Right forelimb (tissue), 1 donor: ENCODE results near the gene POC1A.
"Not testable (repeated sequence)": the region's sequence is repeated elsewhere in the genome, so short reads cannot be mapped to it uniquely, and the experiment has no call there.

Experiments
- DNase-seq: peaks from one replicate; pipeline ENCODE4 v3.0.0-alpha.2; 2018

The POC1A gene

DNA sequence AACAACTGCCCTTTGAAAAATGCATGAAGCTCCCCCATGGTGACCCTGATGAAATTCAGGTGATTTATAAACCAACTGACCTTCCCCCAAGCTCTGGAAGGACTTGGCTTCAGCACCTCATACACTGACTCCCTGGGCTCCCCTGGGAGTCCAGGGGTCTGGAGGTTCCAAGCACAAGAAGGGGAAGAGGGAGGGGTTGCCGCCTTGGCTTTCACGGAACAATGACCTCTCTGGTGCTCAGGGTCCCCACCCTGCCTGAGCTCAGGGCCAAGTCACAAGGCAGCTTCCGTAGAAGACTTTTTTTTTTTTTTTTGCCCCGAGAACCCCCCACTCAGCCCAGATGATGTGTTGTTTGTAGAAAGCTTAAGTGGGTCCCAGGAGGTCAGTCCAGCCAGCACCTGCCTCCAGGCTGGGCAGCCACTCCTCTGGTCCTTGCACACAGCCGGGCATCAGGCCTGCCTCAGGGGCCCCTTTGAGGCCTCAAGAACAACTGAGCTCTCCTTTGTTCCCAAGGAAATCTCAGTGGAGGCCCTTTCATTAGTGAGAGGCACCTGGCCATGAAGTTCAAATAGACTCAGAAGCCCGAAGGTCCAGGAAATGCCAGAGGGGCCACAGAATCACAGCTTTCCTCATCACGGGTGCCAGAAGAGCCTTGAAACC lies 29.7 kb upstream of the POC1A start:
- DNase-seq, result no peak

DNA sequence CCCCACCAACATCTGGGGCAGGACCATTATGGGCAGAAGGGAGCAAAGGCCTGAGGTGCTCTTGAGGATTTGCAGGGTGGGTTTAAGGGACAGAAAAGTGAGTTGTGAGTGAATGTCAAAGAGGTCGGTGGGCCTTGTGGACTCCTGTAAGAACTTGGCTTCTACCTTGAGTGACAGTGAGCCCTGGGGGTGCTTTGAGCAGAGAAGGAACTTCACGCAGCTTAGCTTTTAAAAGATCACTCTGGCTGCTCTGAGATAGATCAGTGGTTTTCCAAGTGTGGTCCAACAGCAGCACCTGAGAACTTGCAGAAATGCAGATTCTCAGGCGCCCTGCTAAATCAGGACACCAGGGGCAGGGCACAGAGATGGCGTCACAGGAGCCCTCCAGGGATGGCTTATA lies 28.5 kb upstream of the POC1A start:
- no peak for DNase-seq

DNA sequence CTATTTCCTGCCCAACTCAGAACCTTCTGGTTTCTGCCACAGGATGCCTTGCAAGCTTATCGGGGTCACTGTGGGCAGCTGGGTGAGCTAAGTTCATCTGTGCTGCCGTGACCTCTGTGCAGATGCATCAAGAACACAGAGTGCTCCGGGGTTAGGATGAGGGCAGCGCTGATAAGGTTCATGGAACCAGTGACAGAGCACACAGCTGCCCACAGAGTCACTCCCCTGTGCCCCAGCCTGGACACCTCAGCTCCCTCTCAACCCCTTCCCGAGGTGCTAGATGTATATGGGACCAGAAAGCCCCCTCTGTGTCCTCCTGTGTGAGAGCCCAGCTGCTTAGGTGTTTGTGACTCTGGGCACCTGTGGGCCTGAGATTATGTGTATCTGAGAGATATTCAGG lies 28.0 kb upstream of the POC1A start:
- no peak for DNase-seq

DNA sequence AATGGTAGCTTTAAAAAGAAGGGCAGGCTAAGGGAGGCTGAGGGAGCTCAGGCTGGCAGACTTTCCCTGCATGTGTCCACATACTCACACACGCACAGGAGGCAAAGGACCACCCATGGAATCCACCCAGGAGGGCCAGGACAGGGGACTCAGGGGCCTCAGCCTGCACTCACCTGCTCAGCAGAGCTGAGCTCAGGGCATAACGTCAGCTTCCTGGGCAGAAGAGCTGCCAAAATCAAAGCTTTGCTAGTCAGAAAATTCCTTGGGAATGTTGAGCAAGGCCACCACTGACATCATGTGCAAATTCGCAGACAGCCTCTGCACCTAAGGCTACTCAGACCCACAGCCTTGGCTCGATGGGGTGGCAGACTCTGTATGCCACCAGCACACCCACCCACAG lies 27.3 kb upstream of the POC1A start:
- DNase-seq, result no peak

DNA sequence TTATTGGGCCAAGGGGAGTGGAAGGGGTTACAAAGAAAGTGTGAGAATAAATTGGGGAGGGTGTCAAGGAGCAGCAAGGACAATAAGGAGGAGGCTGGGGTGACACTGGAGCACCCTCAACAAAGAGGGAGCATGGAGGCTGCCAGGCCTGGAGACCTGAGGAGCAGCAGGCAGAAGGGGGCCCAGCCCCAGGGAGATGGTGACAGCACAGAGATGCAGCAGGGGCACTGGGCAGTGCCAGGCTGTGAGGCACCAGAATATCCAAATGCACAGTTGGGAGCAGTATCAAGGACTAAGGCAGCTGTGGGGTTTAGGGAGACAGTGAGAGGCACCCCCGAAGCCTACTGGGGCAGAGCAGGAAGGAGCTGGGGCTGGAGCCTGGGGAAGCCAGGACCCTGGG lies 24.3 kb upstream of the POC1A start:
- no peak for DNase-seq

DNA sequence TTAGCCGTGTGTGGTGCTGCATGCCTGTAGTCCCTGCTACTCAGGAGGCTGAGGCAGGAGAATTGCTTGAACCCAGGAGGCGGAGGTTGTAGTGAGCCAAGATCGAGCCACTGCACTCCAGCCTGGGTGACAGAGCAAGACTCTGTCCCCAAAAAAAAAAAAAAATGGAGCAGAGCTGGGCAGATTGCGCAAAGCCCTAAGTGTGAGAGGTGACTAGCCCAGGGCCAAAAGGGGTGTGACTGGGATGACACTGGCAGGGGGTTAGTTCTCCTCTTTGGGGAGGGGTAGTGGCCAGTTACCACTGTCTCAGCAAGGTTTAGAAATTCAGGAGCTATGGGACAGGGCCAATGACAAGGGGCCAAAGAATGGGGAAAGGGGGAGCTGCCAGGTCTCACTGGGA lies 23.9 kb upstream of the POC1A start:
- DNase-seq, result not testable (repeated sequence)

DNA sequence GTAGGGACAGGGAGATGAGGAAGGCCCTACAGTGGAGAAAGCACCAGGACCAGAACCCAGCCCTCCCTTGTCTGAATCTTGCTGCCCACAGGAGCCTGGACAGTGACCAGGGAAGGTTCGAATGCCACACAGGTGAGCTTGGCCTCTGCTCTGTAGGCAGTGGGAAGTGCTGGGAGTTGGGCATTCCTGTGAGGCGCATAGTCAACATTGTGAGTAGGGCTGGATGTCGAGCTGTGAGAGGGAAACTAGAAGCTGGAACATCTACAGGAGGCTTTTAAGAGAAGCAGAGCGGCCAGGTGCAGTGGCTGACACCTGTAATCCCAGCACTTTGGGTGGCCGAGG lies 23.4 kb upstream of the POC1A start:
- no peak for DNase-seq

DNA sequence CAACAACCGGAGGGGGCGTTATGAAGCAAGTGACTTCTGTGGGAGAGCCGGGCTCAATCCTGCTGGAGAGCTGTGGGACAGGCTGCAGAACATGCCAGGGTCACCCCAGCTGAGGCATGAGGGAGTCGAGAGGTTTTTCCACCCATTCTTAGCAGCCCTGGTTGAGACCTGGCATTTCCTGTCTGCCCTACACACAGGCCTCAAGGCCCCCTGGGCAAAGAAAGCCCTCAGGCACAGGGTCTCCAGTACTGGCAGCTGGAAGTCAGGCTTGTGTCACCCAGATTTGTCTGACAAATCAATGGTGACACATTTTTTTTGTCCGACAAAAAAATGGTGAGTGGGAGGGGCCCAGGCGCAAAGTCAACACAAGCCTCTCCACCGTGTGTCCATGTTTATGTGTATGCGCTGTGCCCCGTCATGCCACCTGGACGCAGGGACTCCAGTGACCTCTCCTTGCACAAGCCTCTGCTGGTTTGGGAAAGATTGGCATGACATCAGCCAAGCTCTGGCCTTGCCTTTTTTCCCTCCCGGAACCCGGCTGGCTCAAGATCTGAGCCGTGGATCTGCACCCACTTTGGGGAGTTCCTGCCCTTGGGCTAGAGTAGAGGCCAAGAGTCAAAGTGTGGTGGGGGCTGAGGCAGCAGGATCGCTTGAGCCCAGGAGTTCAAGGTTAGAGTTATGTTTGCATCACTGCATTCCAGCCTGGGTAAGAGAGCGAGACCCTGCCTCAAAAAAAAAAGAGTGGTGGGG lies 22.9 kb upstream of the POC1A start:
- DNase-seq, result no peak

DNA sequence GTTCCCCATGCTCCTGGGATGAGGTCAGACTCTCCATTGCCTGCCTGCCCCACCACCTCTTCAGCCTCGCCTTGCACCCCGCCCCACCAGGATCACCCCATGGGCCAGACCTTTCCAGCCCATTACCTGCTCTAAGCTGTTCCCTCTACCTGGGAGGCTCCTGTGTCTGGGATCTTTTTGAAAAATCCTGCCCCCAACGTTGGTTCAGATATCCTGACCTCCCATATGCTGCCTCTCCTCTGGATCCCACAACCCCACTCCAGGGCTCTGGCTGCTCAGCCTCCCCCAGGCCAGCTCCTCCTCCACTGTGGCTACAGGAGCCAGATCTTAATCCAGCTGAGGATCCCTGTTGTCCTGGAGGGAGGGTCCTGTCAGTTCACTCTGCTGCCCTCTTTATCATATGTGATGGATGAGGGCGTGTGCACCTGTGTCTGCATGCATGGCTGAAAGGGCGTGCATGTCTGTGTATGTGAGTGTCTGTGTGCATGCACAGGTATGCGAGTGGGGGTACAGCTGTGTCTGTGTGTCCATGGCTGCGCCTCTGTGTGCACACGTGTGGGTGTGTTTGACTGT lies 22.0 kb upstream of the POC1A start:
- no peak for DNase-seq

DNA sequence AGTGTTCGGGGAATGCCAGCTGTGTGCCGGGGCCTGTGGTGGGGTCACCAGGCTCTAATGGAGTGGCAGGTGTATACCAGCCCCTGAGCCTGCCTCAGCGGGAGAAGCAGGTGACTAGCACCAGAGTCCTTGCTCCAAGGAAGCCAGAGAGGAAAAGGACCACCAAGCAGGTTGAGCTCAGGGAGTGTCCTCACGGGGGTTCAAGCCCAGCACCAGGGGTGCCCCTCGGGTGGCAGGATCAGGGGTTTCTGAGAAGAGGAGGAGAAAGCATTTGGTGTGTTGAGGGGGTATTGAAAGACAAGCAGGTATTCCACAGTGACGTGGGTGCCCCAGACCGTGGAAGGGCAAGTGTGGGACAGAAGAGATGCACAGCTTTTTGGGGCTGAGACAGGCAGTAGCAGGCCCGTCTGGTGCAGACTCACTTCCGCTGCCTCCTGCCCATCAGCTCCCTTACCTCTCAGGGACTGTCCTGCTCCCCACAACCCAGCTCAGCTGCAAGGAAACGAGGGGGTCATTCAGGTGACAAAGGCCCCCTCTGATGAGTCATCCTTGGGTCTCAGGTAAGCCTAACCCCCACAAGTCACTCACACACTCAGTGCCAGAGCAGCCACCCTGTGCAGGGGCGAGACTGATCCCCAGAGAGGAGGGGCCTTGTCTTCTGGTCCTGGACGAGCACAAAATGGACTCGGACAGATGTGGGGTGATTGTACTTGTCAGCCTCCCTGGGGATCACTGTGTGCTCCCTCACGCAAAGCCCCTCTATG lies 21.4 kb upstream of the POC1A start:
- no peak for DNase-seq

DNA sequence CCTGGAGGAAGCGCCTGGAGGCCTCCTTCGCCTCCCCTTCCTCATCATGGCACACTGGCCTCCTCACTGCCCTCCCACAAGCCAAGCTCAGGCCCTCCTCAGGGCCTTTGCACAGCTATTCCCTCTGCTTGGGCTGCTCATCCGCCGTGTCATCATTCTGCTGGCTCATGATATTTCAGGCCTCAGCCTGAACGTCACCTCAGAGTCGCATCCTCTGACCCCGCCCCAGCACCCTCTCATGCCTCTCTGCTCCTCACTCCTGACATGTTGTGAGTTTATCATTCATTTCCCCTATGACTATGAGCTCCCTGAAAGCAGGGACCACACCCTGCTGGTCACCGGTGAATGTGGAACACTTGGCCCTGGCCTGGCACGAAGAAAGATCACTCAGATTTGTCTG lies 20.7 kb upstream of the POC1A start:
- DNase-seq, result no peak

DNA sequence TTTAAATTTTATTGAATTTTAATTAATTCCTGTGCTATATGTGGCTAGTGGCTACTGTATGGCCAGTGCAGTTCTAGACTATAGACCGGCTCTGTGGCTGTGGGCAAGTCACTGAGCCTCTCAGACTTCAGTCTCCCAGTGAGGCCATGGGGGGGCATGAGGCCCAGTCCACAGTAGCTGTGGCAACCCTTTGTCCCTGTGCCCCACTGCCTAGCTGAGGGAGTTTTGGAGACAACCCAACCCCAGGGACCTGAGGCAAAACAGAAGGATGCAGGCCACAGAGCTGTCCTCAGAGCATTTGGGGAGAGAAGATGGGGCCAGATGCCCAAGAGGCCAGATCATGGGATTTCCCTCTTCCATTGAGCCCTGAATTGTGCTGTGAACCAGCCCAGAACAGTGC lies 18.9 kb upstream of the POC1A start:
- DNase-seq, result no peak

DNA sequence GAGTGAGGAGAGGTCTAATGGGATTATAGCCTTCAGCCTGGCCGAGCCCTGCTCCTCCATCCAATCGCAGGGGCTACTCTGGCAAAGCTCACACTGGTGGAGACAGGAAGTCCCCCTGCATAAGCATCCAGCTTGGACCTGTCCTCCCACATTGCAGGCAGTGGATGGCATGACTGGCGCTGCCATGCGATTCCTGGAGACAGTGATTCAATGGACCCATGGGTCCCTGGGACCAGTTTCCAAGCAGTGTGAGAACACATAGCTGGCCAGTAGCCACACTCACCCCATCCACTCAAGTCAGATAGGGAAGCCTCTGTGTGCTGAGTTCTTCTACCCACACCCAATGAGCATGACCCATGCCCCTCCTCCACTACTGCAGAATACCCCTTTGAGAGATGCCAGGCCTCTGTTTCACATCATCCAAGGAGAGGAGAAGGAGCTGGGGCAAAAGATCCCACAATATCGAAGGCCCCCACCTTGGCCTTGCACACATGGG lies 18.1 kb upstream of the POC1A start:
- DNase-seq, result no peak

DNA sequence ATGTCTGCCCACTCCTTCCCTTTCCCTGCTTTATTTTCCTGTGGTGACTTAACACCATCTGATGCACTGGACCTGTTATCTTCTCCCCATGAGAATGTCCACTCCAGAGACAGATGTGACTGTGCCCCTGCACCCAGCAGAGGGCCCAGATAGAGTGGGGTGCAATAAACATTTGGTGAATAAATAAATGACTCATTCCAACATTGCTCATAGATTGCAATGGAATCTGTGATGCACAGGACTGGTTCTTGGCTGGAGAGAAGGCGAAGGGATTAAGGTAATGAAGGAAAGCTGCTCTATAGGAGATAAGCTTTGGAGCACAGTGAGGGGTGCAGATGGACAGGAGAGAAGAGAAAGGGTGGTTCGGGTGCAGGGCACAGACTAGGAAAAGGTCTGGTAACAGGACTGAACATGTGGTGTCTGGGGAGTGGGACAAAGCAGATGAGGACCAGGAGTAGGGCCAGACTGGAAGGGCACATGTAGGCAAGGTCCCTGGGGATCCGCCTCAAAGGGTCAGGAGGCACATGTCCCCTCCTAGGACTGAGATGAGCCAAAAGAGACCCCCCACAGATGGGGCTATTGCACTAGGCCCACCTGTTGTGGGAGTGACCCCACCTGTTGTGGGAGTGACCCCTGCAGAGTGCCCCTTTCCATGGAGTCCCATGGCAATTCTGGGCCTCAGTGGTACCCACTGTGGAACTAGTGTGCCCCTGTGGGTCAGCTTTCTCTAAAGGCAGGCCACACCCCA lies 17.5 kb upstream of the POC1A start:
- DNase-seq, result no peak

DNA sequence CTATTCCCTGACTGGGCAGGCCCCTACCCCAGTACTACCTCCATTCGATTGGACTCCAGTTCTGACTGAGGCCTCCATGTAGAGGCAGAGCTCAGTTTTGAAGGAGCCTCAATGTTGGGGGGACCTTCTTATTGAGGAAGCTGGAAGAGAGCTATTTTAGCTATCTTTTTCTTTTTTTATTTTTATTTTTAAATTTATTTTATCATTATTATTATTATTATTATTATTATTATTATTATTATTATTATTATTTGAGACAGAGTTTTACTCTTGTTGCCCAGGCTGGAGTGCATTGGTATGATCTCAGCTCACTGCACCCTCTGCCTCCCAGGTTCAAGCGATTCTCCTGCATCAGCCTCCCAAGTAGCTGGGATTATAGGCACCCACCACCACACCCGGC lies 16.0 kb upstream of the POC1A start:
- not testable (repeated sequence) for DNase-seq

DNA sequence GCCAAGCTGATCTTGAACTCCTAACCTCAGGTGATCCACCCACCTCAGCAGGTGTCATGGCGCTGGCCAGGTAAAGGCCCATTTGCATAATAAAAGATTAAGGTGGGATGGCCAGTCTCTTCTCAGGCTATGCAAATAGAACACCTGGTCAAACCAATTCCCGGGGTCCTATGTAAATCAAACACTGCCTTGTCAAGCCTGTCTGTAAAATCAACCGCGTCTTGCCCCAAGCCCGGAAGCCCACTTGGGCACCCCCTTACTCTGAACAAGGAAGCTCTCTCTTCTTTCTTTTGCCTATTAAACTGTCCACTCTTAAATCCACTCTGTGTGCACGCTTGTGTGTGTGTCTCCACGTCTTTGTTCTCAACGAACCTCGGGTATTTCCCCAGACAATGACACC lies 13.0 kb upstream of the POC1A start:
- no peak for DNase-seq

DNA sequence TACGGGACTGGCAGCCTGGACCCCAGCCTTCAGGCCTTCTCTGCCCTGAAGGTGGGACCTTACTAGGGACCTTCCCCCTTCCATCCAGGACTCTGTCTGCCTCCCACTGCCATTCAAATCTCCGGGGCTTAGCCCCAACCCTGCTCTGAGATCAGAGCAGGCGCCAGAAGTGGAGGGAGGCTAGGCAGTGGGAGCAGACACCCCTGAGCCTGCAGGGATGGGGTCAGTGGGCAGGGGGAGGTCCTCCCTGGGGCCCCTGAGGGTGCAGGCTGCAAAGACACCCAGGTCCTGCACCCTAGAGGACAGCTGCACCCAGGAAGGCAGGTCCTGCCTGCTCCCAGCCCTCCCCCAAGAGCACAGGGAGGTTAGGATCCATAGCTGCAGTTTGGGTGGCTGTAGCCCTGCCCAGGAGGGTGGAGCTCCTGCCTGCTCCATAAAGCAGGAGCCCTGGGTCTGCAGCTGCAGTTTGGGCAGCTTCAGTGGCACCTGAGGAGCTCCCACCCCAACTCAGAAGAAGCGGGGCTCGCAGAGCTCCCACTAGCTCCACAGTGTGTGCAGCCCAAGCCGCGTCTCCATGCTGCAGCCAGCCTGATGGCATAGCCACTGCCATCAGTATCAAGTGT lies 8.1 kb upstream of the POC1A start:
- no peak for DNase-seq

DNA sequence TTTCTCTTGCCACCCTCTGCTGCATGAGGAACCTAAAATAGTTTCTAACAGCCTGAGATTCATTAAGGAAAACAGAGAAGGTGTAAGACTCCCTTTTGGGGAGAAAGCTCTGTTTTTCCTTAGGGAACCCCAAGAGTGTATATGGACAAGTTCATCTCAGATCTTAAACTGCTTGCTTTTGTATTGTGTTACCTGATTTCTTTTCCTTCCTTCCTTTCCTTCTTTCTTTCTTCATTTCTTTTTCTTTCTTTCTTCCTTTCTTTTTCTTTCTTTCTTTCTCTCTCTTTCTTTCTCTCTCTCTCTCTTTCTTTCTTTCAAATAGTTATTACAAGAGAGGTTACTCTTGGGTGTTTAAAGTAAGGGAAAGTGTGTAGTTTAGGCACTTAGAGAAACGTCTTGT lies 5.3 kb upstream of the POC1A start:
- no peak for DNase-seq

DNA sequence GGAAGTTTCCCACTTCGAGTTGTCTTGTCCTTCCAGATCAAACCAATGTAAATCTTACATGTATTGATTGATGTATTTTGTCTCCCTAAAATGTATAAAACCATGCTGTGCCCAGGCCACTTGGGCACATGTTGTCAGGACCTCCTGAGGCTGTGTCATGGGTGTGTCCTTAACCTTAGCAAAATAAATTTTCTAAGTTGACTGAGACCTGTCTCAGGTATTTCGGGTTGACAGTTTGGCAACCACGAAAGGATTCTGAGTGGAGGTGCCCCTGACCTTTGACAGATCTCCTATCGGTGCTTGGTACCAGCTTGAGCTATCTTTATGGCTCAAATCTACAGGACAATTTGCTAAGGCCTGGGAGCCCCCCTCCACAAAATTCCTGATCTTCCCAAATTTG lies 1.7 kb upstream of the POC1A start:
- no peak for DNase-seq

DNA sequence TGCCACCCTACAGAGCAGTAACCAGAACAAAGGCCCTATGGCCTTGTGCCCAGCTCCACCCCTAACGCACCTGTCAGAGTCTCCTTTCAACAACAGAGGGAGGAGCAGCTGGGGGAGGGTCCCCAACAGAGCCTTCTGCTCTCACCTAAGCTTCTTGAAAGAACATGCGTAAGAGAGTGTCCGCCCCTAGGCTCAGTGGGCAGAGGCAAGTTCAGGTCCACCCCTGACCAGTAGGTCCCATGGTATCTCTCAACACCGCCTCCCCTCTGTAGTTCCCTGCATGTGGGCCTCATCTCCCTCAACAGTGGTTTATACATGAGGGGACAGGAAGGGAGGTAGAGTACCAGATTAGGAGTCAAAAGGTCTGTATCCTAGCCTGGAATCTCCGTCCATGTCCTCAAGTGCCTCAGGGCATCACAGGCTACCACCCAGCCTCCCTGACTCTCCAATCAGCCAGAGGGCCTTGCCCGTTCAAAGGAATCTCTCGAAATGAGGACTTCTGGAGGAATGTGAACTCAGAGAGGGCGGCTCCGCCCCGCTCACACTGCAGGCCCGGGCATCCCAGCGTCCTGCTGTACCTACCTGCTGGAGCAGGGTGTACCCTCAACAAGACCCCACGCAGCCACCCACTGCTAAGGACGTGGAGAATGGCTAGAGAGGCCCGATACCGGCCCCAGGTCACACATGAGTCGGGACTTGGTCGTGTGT lies 680 bp downstream of the POC1A start:
- no peak for DNase-seq

DNA sequence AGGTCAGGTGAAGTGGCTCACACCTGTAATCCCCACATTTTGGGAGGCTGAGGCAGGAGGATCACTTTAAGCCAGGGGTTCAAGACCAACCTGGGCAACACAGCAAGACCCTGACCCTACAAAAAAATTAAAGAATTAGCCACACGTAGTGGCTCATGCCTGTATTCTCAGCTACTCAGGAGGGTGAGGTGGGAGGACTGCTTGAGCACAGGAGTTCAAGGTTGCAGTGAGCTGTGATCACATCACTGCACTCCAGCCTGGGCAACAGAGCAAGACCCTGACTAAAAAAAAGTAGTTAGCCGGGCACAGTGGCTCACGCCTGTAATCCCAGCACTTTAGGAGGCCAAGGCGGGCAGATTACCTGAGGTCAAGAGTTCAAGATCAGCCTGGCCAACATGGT lies 2.2 kb downstream of the POC1A start:
- not testable (repeated sequence) for DNase-seq

DNA sequence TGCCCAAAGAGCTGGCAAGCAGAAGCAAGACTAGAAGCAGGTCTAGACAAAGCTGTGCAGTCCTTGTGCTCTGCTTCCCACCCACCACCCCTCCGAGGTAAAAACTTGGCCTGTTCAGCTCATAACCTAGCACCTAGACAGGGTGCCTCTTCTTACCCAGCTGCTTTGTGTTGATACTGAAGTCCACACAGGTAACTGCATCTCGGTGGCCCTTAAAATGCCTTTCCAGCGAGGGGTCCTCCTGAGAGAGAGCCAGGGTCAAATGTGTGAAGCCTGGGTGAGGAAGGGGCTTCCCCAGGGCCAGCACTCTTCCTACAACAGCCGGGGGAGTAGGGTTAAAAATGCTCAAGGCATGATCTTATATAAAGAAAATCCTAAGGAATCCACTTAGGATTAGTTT lies 3.4 kb downstream of the POC1A start:
- no peak for DNase-seq
